DMS114 treated with DMSO at 0.1 percent for 48 hours (cell line): ENCODE measurements around the gene POGZ.

Experiments used
- DNase-seq: peaks from one replicate; lab custom pipeline; 2025; ENCODE audit not compliant: unreplicated experiment; lab: John Stamatoyannopoulos, UW

Gene POGZ, protein sequence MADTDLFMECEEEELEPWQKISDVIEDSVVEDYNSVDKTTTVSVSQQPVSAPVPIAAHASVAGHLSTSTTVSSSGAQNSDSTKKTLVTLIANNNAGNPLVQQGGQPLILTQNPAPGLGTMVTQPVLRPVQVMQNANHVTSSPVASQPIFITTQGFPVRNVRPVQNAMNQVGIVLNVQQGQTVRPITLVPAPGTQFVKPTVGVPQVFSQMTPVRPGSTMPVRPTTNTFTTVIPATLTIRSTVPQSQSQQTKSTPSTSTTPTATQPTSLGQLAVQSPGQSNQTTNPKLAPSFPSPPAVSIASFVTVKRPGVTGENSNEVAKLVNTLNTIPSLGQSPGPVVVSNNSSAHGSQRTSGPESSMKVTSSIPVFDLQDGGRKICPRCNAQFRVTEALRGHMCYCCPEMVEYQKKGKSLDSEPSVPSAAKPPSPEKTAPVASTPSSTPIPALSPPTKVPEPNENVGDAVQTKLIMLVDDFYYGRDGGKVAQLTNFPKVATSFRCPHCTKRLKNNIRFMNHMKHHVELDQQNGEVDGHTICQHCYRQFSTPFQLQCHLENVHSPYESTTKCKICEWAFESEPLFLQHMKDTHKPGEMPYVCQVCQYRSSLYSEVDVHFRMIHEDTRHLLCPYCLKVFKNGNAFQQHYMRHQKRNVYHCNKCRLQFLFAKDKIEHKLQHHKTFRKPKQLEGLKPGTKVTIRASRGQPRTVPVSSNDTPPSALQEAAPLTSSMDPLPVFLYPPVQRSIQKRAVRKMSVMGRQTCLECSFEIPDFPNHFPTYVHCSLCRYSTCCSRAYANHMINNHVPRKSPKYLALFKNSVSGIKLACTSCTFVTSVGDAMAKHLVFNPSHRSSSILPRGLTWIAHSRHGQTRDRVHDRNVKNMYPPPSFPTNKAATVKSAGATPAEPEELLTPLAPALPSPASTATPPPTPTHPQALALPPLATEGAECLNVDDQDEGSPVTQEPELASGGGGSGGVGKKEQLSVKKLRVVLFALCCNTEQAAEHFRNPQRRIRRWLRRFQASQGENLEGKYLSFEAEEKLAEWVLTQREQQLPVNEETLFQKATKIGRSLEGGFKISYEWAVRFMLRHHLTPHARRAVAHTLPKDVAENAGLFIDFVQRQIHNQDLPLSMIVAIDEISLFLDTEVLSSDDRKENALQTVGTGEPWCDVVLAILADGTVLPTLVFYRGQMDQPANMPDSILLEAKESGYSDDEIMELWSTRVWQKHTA (N-terminal part only)

DNA sequence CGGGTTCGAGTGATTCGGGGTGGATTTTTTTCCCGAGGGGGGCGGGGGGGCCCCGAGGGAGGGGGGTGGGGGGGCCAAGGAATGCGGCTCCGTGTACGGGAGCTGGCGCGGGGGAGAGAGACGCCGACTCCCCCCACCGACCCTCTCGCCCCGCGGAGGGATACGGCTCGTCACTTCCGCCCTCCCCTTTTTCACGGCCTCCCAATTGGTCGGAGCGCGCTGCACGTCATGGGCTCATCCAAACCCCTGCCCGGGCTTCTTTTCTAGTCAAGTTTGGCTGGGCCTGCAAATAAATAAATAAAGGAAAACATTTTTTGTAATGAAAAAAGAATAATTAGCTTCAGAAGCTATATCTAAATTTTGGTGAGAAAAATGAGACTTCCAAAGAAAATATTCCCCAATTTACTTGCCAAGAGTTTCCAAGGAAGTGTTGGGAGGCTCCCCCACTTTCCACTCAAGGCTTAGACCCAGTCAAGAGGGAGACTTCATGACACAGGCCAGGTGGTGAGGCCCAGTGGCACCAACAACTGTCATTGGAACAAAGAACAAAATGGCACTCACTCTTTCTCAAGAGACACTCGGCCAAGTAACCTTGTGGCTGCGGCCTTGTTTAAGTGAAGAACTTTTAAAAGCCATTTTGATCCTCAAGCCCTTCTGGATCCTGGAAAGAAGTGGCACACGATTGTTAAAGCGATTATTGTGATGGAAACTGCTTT, at the start of gene POGZ:
TSS of gene POGZ (minus strand) at position 164 of the 716 bp plus-strand sequence. CDS start 17,290 bp downstream, outside the sequence.
- DNase-seq: peak; percentile 96

DNA sequence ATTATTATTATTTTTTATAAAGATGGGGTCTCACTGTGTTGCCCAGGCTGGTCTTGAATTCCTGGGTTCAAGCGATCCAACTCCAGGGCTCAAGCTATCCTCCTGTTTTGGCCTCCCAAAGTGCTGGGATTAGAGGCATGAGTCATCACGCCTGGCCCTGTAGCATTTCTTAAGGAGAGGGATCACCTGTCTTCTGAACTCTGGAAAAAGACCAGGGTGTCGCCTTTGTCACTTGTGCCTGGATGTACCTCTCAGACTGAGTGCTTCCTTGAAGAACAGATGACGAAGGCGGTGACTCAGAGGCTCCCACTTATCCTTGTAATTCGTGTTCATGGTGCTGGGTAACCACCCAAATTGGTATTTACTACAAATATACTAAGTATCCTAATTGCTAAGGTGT, 49.5 kb upstream of the POGZ start:
- DNase-seq: no peak

DNA sequence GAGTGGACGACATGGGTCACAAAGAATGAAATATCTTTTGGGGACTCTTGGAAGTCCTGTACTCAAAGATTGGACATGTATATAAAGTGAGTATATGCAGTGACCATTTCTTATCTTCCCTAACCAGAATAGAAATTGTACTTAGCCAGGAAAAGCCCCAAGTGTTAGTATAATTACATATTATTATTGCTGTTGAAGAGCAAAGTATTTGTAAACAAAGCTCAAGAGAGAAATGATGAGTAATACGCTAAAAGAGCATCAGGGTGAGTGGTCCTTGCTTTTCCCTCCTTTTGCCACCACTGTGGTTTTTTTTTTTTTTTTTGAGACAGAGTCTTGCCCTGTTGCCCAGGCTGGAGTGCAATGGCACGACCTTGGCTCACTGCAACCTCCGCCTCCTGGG, 45.5 kb upstream of the POGZ start:
- no peak for DNase-seq

- no peak for DNase-seq
Measured at GRCh38 chr1:151504252-151504651, 45.0 kb upstream of the POGZ start.

DNA sequence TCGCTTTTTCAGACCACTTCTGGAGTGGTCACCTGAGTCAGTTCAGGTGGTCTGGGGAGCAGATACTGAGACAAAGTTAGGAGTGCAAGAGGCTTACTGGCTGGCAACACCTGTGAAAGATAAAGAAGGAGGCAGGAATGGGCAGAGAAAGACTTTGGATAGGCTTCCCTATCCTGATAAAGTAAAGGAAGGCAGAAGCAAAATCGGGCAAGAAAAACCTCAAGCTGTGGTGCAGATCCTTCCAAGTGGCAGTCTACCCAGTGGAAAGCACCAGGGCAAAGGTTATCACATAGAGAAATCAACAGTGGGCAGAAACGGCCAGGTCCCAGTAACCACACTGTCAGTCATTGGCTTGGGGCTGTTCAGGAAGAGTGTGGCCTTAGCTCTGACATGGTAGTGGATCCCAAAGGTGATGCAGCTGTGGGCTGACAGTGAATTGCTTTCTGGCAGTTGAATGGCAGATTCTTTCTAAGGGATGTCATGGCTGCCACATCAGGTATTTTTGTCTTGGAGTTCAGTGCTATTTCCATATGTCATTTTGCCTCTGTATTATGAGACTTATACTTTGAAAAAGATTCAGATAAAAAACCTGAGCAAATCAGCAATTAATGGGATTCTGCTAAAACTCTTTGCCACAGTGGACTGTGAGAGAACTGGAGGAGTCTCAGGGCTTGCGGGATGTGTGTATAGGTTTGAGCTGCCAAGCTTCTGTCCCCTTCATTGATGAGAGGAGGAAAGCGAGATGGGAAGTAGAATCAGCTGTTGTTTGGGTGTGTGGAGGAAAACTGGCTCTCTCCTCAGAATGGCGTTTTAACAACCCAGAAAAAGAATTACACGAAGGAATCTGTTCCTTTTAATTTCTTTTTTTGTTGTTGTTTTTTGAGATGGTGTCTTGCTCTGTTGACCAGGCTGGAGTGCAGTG, 43.8 kb upstream of the POGZ start:
- no peak for DNase-seq

DNA sequence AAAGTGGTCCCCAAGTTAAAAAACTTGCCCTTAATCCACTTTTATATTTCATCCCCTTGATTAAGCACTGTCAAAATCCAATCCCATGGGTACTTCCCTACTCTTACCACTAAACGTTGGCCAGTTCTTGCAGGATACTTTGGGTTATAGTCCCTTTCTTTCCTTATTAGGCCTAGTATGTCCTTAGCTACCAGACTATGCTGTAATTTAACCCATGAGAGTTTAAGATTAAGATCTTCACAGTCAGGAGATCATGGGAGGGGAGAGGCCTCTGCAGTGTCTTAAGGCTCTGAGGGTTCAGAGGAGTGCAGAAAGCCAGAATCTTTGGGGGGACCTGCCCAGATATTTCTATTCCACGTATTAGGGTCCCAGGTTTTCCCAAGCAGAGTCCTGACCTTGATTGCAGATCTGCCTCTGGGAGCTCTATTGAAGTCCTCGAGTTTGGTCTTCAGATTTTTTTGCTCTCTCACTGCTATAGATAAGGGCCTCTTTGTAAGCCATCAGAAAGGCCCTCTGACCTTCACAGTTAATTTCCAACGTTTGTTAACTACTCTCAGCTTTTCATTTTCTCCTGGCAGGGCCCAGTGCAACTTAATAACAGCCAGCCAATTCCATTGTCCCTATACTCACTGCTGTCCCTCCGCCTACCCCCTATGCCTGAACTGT, 42.9 kb upstream of the POGZ start:
- no peak for DNase-seq

GRCh38 chr1:151501474-151501873, 42.2 kb upstream of the POGZ start:
- DNase-seq: no peak

DNA sequence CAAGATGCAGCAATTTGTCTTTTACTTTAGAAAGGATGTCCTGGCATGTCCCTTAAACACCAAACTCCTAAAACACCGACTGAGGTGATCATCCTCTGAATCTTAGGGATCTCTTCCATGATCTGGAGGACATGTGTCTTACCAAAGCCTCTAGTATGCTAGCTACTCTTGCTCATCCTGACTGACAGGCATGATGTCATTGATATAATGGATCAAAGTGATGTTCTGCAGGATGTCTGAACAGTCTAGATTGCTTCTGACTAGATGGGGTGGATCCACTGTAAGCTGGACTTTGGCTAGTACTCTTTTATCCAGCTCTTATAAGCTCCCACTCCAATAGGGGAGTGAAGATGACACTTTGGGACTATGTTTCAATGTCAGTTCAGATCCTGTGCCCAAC, 40.6 kb upstream of the POGZ start:
- no peak for DNase-seq

DNA sequence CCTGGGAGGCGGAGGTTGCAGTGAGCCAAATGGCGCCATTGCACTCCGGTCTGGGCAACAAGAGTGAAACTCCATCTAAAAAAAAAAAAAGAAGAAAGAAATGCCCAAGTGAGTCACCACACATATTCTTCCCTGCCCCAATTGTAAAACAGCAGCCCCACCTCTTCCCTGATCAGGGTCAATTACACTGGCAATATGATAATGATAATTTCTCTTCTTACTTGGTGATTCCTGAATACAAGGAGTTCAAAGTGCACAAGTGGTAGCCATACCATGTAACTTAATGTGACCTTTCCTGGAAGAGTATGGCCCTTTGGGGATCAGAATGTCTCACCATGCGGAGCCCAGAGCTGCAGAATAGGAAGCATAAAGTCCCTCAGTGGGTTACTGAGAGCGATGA, 40.1 kb upstream of the POGZ start:
- no peak for DNase-seq

DNA sequence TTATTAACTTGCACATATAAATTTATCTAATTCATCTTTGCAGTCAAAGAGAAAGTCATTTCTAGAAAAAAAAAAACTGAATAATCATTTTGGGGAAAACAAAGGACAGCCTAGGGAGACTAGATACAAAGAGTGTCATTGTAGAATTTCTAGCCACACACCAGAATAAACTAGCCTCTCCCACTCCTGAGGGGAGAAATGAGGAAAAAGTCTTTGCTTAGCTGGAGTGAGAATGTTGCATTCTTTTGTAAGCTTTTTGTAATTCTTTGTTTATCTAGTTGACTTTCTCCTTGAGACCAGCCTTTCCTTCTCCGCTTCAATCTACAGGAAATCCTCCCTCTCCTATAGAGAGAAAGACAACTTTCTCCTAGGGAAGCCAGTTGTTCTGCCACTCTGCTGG, 36.0 kb upstream of the POGZ start:
- DNase-seq: no peak

DNA sequence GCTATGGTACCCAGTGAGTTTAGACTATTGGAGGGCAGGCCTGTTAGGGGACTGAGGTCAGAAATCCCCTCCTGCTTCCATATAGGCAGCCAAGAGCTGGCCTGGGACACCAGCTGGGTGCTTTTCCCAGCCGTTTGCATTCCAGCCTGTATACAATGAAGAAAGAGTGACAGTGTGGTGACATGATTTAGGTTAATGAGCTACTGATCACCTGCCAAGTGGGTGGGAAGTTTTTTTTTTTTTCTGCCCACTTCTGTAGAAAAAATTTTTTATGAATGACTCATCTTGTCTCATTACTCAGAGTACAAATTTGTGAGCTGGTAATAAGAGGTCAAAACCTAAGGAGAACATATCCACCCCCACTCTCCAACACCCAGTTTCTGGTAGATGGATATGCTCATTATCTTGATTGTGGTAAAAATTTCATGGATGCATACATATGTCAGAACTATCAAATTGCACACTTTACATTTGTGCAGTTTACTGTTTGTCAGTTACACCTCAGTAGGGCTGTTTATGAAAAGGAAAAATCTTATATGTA, 35.5 kb upstream of the POGZ start:
- no peak for DNase-seq

DNA sequence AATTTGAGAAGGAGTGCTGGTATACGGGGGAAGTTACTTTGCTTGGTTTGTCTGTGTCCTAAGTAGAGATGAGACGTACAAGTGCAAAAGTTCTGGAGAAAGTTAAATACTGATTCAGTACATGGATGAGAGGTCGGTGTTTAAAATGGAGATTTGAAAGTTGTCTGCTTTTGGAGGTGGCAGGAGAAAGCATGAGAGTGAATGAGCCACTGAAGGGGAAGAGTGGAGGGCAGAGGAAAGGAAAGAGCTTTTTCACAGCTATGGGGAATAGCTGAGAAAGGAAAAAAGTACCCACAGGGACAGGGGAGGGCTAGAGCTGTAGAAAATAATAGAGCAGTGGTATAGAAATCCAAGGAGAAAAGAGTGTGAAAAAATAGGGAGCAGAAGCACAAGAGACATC, 33.7 kb upstream of the POGZ start:
- DNase-seq: no peak

GRCh38 chr1:151492120-151492519, 32.8 kb upstream of the POGZ start:
- DNase-seq: no peak

DNA sequence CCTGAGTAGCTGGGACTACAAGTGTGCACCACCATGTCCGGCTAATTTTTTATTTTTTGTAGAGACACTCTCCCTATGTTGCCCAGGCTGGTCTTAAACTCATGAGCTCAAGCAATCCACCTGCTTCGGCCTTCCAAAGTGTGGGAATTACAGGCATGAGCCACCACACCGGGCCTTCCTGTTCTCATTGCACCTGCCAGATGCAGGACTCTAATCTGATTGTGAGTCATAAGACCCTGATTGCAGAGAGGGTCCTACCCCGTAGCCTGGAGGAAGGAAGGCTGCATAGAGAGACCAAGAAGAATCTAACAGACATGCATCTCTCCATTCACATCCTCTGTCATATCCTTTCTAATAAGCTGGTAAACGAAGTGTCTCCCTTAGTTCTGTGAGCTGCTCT, 32.3 kb upstream of the POGZ start:
- DNase-seq: no peak

GRCh38 chr1:151486557-151486956, 27.3 kb upstream of the POGZ start:
- no peak for DNase-seq

GRCh38 chr1:151485685-151486255, 26.5 kb upstream of the POGZ start:
- no peak for DNase-seq

GRCh38 chr1:151482017-151482416, 22.7 kb upstream of the POGZ start:
- DNase-seq: no peak

GRCh38 chr1:151479462-151479861, 20.2 kb upstream of the POGZ start:
- no peak for DNase-seq

DNA sequence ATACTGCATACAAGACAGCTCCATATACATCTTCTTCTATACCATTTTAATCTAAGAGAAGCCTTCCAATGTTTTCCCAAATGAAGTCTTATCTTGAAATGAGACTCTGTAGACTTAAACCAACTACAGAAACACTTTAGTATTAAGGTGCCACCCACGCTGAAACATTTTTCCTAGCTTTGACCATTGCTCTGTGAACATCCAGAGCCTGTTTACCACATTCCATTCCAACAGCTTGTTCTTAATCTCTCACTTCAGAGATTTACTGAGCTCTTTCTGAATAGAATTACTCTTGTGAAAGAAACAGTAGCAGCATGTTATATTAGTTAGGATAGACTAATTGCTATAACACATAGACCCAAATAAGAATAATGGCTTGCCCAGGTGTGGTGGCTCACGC, 19.6 kb upstream of the POGZ start:
- DNase-seq: no peak
